Stimulated activated memory B cell treated with anti-CD40 and anti-IgM and Interleukin-4, amounts not matched to agents 10 μg/mL and 1 μg/mL and 100 μg/mL, for 72 hours (primary cell): ENCODE measurements around the gene SYT3.
"Not testable (repeated sequence)": the region's sequence is repeated elsewhere in the genome, so short reads cannot be mapped to it uniquely, and the experiment has no call there.

Experiments
- ATAC-seq: fragments of 150-1000 bp; cut with Tn5 transposase; 2 replicates; pipeline ENCODE4 v1.10.0; 2021
- H3K27ac Mint-ChIP-seq: one replicate; pipeline ENCODE4 v1.8.0; 2022; ENCODE audit warnings: mild to moderate bottlenecking, mixed read lengths
- H3K27me3 Mint-ChIP-seq: one replicate; pipeline ENCODE4 v1.8.0; 2022; ENCODE audit warnings: mixed read lengths
- H3K36me3 Mint-ChIP-seq: one replicate; pipeline ENCODE4 v1.8.0; 2022; ENCODE audit warnings: mixed read lengths
- H3K4me1 Mint-ChIP-seq: one replicate; pipeline ENCODE4 v1.8.0; 2022; ENCODE audit warnings: mixed read lengths
- H3K4me3 Mint-ChIP-seq: one replicate; pipeline ENCODE4 v1.8.0; 2022; ENCODE audit warnings: mild to moderate bottlenecking, moderate library complexity, mixed read lengths
- H3K9me3 Mint-ChIP-seq: one replicate; pipeline ENCODE4 v1.8.0; 2022; ENCODE audit warnings: mixed read lengths

Gene SYT3

DNA sequence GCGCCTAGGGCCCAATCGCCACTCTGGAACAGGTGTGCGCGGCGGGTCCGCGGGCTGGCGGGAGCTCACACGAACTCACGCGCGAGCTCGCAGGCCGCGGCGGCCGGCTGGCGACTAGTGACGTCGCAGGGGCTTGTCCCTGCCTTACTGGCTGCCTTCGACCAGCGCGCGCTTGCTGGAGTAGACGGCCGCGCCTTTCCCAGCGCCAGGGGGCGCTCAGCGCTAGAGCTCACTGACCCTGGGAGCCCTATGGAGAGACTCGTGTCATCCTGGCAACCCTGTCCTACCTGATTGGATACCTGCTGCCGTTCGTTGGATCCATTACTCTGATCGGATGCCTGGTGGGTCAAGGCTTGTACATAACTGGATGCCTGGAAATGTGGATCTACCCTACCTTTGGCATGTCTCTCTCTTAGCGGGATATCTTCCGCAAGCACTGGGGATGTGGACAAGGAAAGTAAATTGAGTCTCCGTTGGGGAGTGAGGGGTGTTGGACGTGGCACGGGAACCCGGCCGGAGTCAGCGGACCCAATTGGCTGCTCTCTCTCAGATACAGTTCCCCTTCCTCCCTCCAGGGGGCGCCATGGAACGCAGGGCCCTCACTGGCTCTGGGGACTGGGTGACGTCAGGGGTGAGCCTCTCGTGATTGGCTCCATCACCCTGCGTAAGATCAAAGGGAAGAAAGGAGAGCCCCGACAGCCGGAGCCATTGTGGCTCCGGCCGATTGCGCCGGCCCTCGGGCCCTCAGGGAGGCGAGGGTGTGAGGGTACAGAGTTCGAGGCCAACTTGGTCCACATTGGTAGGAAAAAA, 35.2 kb downstream of the SYT3 start:
- H3K36me3 Mint-ChIP-seq, H3K27ac Mint-ChIP-seq, ATAC-seq, H3K4me3 Mint-ChIP-seq: not testable (repeated sequence)
- Mint-ChIP-seq H3K27me3 (peaks cover 66% of the 10 kb centered on the region), H3K9me3 (peaks cover 16% of the 10 kb centered on the region), H3K4me1 (peaks cover 16% of the 10 kb centered on the region)

DNA sequence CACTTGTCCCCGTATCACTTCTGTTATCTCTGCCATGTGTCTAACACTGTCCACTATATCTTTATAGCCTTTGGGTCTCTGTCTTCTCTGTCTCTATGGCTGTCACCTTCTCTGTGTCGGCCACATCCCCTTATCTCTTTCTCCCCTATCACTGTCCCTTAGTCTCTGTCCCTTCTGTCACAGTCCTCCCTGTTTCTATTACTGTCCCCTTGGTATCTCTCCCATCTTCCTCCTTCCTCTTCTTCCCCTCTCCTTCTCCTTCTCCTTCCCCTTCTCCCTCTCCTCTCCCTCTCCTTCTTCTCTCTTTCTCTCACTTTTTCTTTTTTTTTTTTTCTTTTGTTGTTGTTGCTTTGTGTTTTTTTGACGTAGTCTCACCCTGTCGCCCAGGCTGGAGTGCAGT, 36.7 kb downstream of the SYT3 start:
- H3K4me3 Mint-ChIP-seq: no peak overlapping the region
- peaks cover 6% of the 10 kb centered on the region for H3K36me3 Mint-ChIP-seq
- H3K9me3 Mint-ChIP-seq: peaks cover 11% of the 10 kb centered on the region
- no peak for ATAC-seq
- peaks cover 60% of the 10 kb centered on the region for H3K27me3 Mint-ChIP-seq
- no peak overlapping the region for H3K27ac Mint-ChIP-seq
- H3K4me1 Mint-ChIP-seq: peaks cover 9% of the 10 kb centered on the region

DNA sequence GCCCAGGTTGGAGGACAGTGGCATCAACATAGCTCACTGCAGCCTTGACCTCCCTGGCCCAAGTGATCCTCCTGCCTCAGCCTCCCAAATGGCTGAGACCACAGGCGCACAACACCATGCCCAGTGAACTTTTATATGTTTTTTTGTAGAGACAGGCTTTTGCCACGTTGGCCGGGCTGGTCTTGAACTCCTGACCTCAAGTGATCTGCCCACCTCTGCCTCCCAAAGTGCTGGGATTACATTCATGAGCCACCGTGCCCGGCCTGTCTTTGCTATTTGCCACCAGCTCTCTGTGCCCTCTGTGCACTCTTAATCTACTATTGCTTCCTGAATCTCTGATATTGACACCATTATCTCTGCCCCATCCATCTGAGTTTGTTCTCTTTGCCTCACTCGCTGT, 37.2 kb downstream of the SYT3 start:
- H3K4me3 Mint-ChIP-seq: no peak overlapping the region
- H3K27me3 Mint-ChIP-seq: peaks cover 56% of the 10 kb centered on the region
- no peak overlapping the region for H3K27ac Mint-ChIP-seq
- peaks cover 9% of the 10 kb centered on the region for H3K9me3 Mint-ChIP-seq
- ATAC-seq: no peak
- peaks cover 5% of the 10 kb centered on the region for H3K4me1 Mint-ChIP-seq
- H3K36me3 Mint-ChIP-seq: peaks cover 5% of the 10 kb centered on the region

DNA sequence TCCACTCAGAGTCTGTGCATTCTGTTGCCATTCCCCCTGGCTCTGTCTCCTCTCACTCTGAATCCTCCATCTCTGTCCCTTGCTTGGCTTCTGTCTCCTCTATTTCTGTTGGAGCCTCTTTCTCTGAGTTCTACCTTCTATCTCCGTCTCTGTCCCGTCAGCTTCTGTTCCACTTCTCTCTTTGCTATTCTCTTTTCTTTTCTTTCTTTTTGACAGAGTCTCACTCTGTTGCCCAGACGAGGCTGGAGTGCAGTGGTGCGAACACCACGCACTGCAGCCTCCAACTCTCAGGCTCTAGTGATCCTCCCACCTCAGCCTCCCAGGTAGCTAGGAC, 37.6 kb downstream of the SYT3 start:
- Mint-ChIP-seq H3K27ac (no peak overlapping the region), H3K4me1 (peaks cover under 1% of the 10 kb centered on the region), H3K4me3 (no peak overlapping the region), H3K9me3 (peaks cover 4% of the 10 kb centered on the region), H3K27me3 (peaks cover 51% of the 10 kb centered on the region), H3K36me3 (peaks cover under 1% of the 10 kb centered on the region)
- ATAC-seq: no peak

DNA sequence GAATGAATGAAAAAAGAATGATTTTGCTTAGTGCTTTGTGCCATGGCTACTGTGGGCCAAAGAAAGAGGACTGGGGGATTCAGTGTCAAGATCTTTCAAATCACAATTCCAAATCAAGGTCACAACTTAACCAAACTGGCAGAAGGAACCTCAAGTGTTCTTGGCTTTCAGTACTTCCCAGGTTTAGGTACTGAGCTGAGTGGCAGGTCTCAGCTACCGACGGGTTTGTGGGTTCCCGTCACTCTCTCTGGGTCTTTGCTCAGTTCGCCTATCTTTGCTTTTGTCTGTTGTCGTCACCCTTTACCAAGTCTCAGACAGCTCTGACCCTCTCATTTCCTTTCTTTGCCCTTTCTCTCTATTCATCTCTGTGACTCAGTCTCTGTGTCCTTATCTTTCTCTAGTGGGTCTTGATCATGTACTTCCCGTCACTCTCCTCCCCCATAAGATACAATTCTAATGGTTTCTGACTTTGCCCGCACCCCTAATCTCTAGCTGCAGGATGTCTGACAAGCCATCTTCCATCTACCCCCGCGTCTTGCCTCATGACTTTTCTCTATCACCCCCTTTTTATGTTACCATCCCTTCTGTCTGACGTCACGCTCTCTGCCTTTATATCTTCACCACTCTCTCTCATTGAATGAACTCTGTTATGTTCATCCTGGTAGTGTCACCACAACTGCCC, 38.1 kb downstream of the SYT3 start:
- Mint-ChIP-seq H3K4me1 (no peaks in the 10 kb centered on the region), H3K36me3 (no peaks in the 10 kb centered on the region), H3K4me3 (no peak overlapping the region), H3K27ac (no peak overlapping the region), H3K27me3 (peaks cover 47% of the 10 kb centered on the region), H3K9me3 (peaks cover 4% of the 10 kb centered on the region)
- no peak for ATAC-seq

DNA sequence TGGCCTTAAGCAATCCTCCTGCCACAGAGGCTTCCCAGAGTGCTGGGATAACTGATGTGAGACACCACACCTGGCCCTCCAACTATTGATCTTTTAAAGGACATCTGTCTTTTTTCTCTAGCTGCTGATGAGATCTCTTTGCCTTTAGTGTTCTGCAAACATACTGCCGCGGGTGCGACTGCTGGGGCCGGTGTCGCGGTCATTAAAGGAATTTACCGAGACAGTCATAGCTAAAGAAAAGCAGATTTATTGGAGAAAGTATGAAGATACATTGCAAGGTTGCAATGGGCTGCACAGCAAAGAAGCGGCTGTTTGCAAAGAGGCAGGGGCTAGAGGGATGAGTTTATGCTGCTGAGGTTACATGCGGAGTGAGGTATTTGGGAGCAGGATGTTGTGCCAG, 40.3 kb downstream of the SYT3 start:
- H3K27ac Mint-ChIP-seq: no peak overlapping the region
- H3K27me3 Mint-ChIP-seq: peaks cover 52% of the 10 kb centered on the region
- no peak for ATAC-seq

DNA sequence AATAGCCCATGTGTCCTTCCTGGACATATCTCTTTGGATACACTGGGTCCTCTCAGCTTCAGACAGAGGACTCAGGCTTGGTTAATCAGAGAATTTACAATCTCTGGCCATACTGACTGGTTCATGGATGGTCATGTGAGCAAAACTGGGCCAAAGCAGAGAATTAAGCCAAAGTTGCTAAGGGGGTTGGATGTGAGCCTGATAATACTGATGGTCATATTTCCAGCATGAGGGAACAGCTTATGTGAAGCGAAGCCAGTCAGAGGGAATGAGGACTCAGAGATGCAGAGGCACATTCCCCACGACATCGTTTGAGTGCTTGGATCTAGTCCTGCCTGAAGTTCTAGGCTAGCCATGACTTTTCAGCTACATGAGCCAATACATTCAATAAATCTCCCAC, 49.5 kb downstream of the SYT3 start:
- Mint-ChIP-seq H3K27ac (no peak overlapping the region), H3K9me3 (peaks cover 5% of the 10 kb centered on the region), H3K36me3 (no peaks in the 10 kb centered on the region), H3K4me3 (no peak overlapping the region), H3K27me3 (peaks cover 14% of the 10 kb centered on the region), H3K4me1 (no peaks in the 10 kb centered on the region)
- ATAC-seq: no peak

More for the DNA sequence above, 40.3 kb downstream of the SYT3 start:
- Mint-ChIP-seq H3K36me3 (no peaks in the 10 kb centered on the region), H3K4me1 (no peaks in the 10 kb centered on the region), H3K4me3 (no peak overlapping the region), H3K9me3 (peaks cover 4% of the 10 kb centered on the region)

DNA sequence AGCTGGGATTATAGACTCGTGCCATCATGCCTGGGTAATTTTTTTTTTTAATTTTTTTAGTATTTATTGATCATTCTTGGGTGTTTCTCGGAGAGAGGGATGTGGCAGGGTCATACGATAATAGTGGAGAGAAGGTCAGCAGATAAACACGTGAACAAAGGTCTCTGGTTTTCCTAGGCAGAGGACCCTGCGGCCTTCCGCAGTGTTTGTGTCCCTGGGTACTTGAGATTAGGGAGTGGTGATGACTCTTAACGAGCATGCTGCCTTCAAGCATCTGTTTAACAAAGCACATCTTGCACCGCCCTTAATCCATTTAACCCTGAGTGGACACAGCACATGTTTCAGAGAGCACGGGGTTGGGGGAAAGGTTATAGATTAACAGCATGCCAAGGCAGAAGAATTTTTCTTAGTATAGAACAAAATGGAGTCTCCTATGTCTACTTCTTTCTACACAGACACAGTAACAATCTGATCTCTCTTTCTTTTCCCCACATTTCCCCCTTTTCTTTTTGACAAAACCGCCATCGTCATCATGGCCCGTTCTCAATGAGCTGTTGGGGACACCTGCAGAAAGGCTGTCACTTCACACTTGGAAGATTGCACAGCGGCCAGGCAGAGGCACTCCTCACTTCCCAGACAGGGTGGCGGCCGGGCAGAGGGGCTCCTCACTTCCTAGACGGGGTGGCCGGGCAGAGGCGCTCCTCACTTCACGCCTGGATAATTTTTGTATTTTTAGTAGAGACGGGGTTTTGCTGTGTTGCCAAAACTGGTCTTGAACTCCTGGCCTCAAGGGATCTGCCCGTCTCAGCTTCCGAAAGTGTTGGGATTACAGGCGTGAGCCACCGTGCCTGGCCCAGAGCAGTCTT, 57.7 kb downstream of the SYT3 start:
- not testable (repeated sequence) for H3K9me3 Mint-ChIP-seq, H3K27ac Mint-ChIP-seq, H3K4me1 Mint-ChIP-seq, H3K4me3 Mint-ChIP-seq, ATAC-seq, H3K36me3 Mint-ChIP-seq
- H3K27me3 Mint-ChIP-seq: peaks cover 30% of the 10 kb centered on the region

DNA sequence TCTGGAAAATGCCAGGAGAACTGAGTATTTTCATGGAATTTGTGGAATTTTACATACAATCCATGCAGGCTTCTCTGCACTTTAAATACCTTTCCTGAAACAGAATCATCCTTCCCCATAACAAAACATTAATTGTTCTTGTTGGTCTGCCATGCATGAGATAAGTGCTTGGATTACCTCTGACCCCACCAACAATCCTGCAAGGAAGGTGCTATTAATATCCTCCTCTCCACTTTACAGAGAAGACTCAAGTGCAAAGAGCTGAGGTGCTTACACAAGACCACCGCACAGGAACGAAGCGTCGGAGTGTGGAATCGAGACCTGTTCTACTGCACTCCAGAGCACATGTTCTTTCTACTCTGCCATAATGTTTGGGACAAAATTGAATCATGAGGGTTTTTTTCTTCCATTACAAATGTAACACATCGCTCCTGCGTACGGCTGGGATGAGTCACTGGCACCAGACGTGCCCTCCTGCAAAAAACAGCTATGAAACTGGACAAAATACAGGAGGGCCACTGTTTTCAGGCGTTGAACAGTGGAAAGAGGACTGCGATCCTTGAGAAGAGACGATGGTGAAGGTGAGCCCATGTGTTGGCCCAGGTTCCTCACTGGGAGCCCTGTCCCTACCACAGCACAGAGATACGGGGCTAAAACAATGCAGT, 58.6 kb downstream of the SYT3 start:
- peaks cover 3% of the 10 kb centered on the region for H3K9me3 Mint-ChIP-seq
- no peaks in the 10 kb centered on the region for H3K4me1 Mint-ChIP-seq
- H3K4me3 Mint-ChIP-seq: no peak overlapping the region
- H3K27me3 Mint-ChIP-seq: peaks cover 23% of the 10 kb centered on the region
- ATAC-seq: no peak
- H3K36me3 Mint-ChIP-seq: no peaks in the 10 kb centered on the region
- no peak overlapping the region for H3K27ac Mint-ChIP-seq

DNA sequence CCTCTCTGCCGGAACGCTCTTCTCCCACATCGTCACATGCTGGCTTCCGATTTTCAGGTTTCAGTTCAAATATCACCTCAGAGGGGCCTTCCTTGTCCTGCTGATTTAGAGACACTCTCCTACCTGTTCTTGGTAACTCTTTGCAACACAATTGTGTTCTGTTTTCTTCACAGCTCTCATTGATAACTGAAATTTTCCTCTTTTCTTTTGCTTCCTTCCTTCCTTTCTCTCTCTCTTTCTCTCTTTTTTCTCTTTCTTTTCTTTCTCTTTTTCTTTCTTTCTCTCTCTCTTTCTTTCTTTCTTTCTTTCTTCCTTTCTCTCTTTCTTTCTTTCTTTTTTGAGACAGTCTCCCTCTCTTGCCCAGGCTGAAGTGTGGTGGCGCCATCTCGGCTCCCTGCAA, 59.4 kb downstream of the SYT3 start:
- no peak overlapping the region for H3K4me3 Mint-ChIP-seq
- peaks cover 3% of the 10 kb centered on the region for H3K9me3 Mint-ChIP-seq
- ATAC-seq: no peak
- no peak overlapping the region for H3K27ac Mint-ChIP-seq
- H3K27me3 Mint-ChIP-seq: peaks cover 21% of the 10 kb centered on the region
- no peaks in the 10 kb centered on the region for H3K36me3 Mint-ChIP-seq
- no peaks in the 10 kb centered on the region for H3K4me1 Mint-ChIP-seq

DNA sequence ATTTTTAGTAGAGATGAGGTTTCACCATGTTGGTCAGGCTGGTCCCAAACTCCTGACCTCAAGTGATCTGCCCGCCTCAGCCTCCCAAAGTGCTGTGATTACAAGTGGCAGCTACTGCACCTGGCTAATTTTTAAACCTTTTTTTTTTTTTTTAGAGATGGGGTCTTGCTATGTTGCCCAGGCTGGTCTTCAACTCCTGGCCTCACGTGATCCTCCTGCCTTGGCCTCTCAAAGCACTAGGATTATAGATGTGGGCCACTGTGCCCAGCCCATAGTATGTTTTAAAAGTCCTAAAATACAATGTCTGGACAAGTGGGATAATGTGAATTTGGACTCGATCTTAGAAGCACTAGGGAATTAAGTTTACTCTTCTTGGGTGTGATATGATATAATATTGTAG, 62.9 kb downstream of the SYT3 start:
- not testable (repeated sequence) for H3K27ac Mint-ChIP-seq, H3K9me3 Mint-ChIP-seq, ATAC-seq, H3K36me3 Mint-ChIP-seq, H3K4me1 Mint-ChIP-seq, H3K4me3 Mint-ChIP-seq
- peaks cover 11% of the 10 kb centered on the region for H3K27me3 Mint-ChIP-seq

DNA sequence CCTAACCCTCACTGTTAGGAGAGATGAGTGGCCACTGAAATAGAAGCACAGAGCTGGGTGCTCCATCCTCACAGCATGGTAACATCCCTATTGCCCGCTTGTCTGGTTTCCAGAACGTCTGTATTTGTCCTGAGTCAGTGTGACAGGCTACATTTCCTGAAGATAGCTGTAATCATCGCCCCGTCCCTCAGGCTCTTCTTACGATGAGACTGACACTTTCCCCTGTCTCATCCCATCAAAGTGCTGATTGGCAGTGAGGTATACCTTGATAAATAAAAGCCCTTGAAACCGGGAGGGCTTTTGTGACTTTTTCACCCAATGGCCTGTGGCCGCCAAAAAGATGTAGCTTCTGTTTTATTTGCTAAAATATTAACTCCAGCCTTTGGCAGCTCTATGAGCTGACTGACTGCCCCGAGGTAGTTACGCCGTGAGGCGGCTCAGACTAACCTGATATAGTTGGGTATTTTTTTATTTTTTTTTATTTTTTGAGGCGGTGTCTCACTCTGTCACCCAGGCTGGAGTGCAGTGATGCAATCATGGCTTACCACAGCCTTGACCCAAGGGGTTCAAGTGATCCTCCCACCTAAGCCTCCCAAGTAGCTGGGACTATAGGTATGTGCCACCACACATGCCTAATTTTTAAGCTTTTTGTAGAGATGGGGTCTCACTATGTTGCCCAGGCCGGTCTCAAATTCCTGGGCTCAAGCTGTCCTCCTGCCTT, 65.8 kb downstream of the SYT3 start:
- H3K36me3 Mint-ChIP-seq: no peaks in the 10 kb centered on the region
- no peak overlapping the region for H3K27ac Mint-ChIP-seq
- peaks cover 5% of the 10 kb centered on the region for H3K4me1 Mint-ChIP-seq
- H3K9me3 Mint-ChIP-seq: no peaks in the 10 kb centered on the region
- H3K4me3 Mint-ChIP-seq: no peak overlapping the region
- no peak for ATAC-seq
- peaks cover 13% of the 10 kb centered on the region for H3K27me3 Mint-ChIP-seq
